GM19035 (cell line): Measurements from ENCODE around the gene CDC42EP1.
"Not testable (repeated sequence)": the region's sequence is repeated elsewhere in the genome, so short reads cannot be mapped to it uniquely, and the experiment has no call there.

Experiments
- ATAC-seq: cut with Tn5 transposase; IDR thresholded peaks from one replicate; pipeline ENCODE4 v1.9.1; 2021; ENCODE audit not compliant: unreplicated experiment

Gene CDC42EP1, protein sequence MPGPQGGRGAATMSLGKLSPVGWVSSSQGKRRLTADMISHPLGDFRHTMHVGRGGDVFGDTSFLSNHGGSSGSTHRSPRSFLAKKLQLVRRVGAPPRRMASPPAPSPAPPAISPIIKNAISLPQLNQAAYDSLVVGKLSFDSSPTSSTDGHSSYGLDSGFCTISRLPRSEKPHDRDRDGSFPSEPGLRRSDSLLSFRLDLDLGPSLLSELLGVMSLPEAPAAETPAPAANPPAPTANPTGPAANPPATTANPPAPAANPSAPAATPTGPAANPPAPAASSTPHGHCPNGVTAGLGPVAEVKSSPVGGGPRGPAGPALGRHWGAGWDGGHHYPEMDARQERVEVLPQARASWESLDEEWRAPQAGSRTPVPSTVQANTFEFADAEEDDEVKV

DNA sequence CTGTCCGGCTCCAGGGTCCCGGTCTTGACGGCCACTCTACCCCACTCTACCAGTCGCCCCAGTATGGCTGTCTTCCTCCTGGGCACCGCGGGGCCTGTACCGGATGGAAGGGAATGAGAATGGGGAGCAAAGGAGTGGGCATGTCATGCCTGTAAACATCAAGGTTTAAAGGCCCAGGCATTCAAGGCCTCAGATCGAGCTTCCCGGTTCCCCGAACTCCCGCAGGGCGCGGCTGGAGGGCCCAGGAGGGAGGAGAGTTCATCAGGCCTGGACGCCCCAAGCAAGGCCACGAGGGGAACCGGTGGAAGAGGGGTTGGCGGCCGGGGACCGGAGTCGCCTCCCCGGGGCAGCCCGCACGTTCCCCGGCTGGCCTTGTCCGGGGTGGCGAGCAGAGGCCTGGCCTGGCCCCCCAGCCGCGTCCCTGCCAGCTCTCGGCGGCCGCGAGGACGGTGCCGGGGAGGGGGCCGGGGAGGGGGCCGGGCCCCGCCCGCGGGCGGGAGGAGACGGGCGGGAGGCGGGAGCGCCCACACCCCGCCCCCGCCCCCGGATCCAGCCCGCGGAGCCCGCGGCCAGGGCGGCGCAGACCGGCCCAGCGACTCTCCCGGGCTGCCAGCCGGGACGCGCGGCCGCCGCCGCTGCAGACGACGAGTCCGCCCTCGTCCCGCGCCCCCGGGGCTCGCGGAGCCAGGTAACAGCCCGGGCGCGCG lies at the start of gene CDC42EP1:
CDC42EP1 (plus strand) TSS at position 580 of the 707 bp plus-strand sequence. CDS start 5,870 bp downstream, outside the sequence.
- ATAC-seq = no peak

DNA sequence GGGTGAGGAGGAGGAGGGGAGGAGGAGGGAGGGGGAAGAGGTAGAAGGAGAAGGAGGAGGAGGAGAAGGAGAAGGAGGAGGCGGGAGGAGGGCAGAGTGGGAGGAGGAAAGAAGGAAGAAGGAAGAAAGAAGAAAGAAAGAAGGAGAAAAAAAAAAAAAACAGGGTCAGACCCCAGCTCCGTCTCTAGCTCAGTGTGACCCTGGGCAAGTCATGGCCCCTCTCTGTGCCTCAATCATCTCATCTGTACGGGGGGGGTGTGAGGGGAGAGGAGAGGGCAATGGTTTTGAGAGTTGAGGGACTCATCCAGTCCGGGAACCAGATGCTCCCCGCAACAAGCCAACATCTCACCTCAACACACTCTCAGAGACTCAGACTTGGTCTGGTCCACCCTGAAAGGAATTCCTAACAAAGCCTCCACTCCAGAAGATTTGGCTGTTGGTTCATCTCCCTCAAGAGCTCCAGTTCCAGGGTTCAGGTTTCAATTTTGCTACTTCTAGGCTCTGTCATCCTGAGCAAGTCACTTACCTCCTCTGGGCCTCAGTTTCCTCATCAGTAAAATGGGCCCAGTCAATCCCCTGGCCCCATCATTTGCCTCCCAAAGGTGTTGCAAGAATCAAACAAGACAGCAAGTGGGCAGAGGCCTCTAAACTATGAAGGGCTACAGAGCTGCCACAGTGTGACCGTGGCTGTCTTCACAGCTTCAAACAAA lies 48.7 kb upstream of the CDC42EP1 start:
- ATAC-seq = no peak

DNA sequence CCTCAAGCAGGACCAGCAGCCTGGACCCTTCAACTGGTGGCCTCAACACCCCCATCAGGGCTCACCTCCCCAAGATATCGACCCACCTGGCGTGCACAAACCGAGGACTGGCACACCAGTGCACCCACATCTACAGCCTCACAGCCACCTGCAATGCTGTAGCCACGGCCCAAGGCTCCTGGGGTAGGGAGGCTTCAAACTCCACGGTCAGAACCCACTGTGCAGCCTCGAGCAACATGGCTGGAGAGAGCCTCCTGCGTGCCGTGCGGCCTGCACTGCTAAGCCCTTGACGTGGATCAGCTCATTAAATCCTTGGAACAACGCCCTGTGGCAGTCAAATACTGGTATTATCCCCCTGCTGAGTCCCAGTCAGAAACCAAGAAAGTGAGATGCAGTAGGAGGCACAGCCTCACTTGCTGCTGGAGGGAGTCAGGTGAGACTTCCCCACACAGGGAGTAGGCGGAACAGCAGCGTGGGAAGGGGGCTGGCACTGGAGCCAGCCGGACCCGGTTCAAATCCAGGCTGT lies 45.7 kb upstream of the CDC42EP1 start:
- no peak for ATAC-seq

GRCh38 chr22:37515901-37516300 lies 44.4 kb upstream of the CDC42EP1 start:
- no peak for ATAC-seq

DNA sequence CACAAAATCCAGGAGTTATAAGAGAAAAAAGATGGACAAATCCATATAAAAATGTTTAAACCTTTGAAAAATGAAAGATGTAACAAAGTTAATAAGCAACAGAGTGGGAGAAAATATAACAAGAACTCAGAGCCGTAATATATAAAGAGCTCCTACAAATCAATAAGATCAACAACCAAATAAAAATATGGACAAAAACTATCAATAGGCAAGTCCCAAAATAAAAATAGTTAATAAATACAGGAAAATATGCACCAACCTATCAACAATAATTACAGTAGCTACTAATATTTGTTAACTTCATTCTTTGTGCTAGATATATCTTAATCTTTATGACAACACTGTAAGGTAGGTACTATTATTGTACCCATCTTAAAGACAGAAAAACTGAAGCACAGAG lies 43.8 kb upstream of the CDC42EP1 start:
- ATAC-seq = no peak

DNA sequence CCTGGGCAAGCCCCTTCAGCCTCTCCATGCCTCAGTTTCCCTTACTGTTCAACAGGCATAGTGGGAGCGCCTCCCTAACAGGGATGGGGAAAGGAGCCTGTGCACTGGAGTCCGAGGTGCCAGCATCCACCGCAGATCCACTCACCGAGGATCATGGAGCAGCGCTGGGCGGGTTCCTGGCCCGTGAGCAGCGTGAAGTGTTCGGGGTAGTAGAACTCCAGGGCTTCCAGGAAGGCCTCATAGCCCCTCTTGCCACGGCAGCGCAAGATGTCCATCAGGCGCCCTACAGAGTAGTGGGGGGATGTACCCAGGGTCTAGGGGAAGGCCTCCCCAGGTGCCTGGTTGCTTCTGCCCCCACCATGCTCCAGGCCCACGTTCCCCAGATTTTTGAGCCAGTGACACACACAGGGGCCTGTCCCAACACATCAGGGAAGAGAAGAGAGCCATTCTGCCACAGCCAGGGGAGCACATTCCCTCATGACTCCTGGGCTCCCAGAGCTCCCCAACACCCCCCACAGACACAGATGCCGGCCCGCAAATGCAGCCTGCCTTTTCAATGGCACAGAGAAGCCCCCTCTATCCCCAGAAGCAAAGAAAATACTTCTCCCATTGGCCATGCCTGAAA lies 42.3 kb upstream of the CDC42EP1 start:
- ATAC-seq = no peak

- ATAC-seq = no peak
Observed at GRCh38 chr22:37518509-37519267, 41.6 kb upstream of the CDC42EP1 start.

- no peak for ATAC-seq
Observed at GRCh38 chr22:37519268-37520195, 40.7 kb upstream of the CDC42EP1 start, which contains the start of gene CARD10. Gene CARD10 (minus strand): TSS chr22:37519415. CDS start chr22:37519200, 215 bp downstream.

DNA sequence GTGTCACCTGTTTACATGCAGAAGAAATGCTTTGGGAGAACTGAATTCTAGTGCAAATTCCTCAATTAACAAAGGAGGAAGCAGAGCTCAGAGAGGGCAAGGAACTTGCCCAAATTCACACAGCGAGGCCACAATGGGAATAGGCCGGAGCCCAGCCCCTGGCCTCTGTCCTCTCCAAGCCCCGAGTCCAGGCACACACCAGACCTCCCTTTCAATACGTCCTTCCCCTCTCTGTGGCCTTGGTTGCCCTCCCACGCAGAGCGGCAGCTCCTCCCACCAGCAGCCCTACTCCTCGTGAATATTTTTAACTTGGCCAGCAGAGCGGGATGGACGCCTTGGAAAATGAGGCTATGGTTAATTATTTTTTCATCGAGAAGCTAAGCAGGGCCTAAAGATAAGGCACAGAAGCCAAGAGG lies 39.5 kb upstream of the CDC42EP1 start:
- ATAC-seq = no peak

GRCh38 chr22:37521236-37521739 lies 39.0 kb upstream of the CDC42EP1 start:
- no peak for ATAC-seq

DNA sequence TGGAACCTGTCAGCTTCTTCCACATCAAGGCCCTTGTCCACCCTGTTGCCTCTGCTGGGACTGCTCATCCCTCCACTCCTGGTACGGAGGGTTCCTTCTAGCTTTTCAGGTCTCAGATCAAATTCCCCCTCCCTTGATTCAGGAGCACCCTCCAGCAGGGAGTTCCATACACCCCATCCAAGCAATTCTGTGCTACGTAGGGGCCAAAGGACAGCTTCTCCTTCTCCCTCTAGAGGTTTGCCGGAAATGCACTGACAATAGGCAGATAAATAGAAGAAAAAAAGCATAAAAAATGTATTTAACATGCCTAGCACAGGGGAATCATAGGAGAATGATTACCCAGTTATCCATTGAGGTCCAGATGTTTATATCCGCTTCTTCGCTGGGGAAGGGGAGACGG lies 37.8 kb upstream of the CDC42EP1 start:
- no peak for ATAC-seq

- no peak for ATAC-seq
Observed at GRCh38 chr22:37525073-37525745, 35.1 kb upstream of the CDC42EP1 start.

- no peak for ATAC-seq
Observed at GRCh38 chr22:37525746-37526350, 34.4 kb upstream of the CDC42EP1 start.

DNA sequence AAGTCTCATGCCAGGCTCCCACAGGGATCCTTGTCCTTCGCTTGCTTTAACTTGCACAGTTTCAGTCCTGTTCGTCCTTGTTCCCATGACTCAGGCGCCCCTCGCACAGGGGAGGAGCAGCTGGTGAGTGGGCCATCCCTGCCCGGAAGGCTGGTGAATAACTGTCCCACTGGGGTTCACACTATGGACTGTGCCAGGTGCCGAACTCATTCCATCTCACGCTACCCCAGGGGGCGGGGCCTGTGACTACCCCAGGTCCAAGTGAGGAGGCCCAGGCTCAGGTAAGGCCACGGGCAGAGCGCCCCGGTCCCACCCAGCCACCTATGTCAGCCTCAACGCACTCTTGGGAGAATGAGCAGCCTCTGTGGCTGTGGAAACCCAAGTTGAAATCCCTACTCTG lies 33.9 kb upstream of the CDC42EP1 start:
- ATAC-seq = no peak

DNA sequence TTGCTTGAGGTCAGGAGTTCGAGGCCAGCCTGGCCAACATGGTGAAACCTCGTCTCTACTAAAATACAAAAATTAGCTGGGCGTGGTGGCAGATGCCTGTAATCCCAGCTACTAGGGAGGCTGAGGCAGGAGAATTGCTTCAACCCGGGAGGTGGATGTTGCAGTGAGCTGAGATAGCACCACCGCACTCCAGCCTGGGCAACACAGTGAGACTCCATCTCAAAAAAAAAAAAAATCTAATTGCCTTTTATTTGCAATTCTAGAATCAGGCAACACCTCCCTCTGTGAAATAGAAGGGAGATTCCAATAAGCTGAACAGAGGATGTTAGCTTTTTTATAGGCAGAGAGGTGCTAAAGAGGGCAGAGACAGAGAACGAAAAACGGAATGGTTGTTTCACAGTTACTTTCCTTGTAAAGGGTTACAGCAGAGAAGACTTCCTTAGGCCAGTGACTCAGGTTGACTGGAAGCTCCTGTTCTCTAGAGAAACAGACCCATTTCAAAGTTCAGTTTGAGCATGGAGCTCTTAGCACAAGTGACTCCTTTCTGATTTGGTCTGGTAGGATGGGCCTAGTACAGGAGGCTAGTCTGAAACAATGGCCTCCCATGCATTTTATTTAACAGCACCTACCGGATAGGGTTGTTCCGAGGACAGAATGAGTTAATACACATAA lies 33.1 kb upstream of the CDC42EP1 start:
- not testable (repeated sequence) for ATAC-seq

GRCh38 chr22:37527952-37528351 lies 32.3 kb upstream of the CDC42EP1 start:
- not testable (repeated sequence) for ATAC-seq

DNA sequence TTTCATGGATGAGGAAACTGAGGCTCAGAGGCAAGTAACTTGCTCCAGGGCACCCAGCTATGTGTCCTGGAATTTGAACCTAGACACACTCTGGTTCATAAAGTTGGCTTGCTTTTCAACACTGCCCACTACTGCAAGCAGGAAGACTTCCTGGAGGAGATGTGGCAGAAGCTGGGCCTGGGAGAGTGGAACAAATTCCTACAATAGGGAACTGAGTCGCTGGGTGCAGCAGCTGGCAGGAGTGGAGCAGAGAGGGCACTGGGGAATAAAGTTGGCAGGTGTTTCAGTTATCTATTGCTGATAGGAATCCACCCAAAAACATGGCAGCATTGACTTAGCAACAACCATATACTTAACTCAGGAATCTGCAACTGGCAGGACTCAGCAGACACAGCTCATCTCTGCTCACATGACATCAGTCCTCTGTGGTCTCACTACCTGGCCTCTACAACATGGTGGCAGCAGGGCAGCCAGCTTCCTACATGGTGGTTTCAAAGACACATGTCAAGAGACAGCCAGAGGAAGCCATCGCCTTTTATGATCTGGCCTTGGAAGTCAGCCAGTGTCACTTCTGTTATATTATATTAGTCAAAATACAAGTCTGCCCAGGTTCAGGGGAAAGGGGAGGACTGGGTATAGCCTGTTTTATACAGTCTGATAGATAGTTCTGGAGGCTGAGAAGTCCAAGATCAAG lies 30.5 kb upstream of the CDC42EP1 start:
- no peak for ATAC-seq
